A549 (cell line): ENCODE data around the gene TUT4.

ENCODE experiments used
- CTCF ChIP-seq: fragments of >200 bp; sonication (Bioruptor Twin); formaldehyde crosslinking; IDR thresholded peaks from 3 replicates; pipeline ENCODE4 v1.5.1; 2016
- PBX3 ChIP-seq: IDR thresholded peaks from 2 replicates; pipeline ENCODE4 v1.6.1; 2012
- RNF2 ChIP-seq: fragments of 200-600 bp; sonication (generic); IDR thresholded peaks from 2 replicates; pipeline ENCODE4 v1.6.1; 2016; ENCODE audit warnings: low read depth, mild to moderate bottlenecking, antibody characterized with exemption, moderate library complexity, borderline replicate concordance
- ZFP36 ChIP-seq: fragments of 450-650 bp; IDR thresholded peaks from 2 replicates; pipeline ENCODE4 v1.6.1; 2014; ENCODE audit warnings: borderline replicate concordance; ENCODE audit not compliant: partially characterized antibody

- TF ChIP-seq ZFP36 (no peak), PBX3 (no peak), CTCF (no peak), RNF2 (no peak)
Measured at GRCh38 chr1:52551507-52552235, 1.2 kb downstream of the TUT4 start.
